Left cardiac atrium (tissue), 4 donors: ENCODE data around the gene ZNF317. TPM values are rescaled to one million over a fixed set of nuclear protein-coding genes. Genes with fewer than 3 reads are reported as not detected.
A peak's percentile ranks its signal among the peaks of the same experiment; 100 is the strongest.
"Not testable (repeated sequence)": the region's sequence is repeated elsewhere in the genome, so short reads cannot be mapped to it uniquely, and the experiment has no call there.

Experiments used
- ATAC-seq, 2 donors: fragments of 200-7000 bp; cut with Tn5 transposase; one replicate each; pipeline ENCODE4 v1.9.1; 2020; ENCODE audit warnings: mild to moderate bottlenecking in 2 of 2, moderate library complexity in 2 of 2
- DNase-seq: peaks from one replicate; pipeline ENCODE4 v3.0.0-alpha.2; 2020
- intact Hi-C, 2 donors: fragments of 100-400 bp; cut with DNase I; formaldehyde crosslinking; loops; one replicate each; pipeline versions ENCODE4 v1.14.1 to v1.15.1; 2022 to 2023
- total RNA-seq, 2 donors: library from RNA; stranded (reverse); fragmentation: NEBNext Ultra II Directional; extraction: Animal tissue kit (Norgen Biotek cat#: 25700); gene quantifications; one replicate each; pipeline ENCODE4 v1.2.1, GENCODE V29; 2021
- donor health status: DM: no; HTN: yes; CAD: no.
- donor health status: DM: no; HTN: yes; CAD: no; lungs with severe emphysema.
- donor health status: DM: yes; HTN: yes; CAD: no.
- donor health status: Dilated cardiomyopathy.

The ZNF317 gene
- total RNA-seq, 2 donors from 2014 or later: 11.3 to 19.1 TPM

DNA sequence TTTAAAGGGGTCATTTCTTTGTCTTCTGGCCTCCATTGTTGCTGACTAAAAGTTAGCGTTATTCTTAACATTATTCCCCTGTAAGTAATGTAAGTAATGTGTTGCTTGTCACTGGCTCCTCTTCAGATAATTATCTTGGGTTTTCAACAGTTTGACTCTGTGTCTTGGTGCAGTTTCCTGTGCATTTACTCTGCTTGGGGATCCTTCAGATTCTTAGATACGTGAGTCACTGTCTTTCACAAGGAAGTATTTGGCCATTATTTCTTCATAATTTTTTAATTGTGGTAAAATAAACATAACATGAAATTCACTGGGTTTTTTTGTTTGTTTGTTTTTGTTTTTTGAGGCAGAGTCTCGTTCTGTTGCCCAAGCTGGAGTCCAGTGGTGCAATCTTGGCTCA is 25.1 kb downstream of the ZNF317 start:
- intact Hi-C loops: no loop called here
- ATAC-seq (no peak), DNase-seq (no peak)

DNA sequence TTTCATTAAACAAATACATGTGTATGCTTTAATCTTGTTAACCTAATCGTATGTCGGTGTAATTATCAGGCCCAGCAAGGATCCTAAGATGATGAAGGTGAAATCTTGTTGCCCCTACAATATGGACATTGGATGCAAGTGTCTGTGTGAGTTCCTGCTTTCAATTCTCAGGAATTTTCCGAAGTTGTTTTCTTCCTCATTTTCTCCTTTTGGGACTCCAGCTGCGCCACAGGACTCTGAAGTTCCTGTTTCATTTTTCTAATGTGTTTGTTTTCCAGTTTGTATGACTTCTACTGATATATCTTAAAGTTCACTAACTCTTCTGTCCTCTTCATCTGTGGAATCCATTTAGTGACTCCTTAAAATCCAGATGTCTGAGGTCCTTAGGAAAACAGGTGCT is 26.6 kb downstream of the ZNF317 start:
- ATAC-seq (no peak), DNase-seq (no peak)
- intact Hi-C loops: no loop called here

DNA sequence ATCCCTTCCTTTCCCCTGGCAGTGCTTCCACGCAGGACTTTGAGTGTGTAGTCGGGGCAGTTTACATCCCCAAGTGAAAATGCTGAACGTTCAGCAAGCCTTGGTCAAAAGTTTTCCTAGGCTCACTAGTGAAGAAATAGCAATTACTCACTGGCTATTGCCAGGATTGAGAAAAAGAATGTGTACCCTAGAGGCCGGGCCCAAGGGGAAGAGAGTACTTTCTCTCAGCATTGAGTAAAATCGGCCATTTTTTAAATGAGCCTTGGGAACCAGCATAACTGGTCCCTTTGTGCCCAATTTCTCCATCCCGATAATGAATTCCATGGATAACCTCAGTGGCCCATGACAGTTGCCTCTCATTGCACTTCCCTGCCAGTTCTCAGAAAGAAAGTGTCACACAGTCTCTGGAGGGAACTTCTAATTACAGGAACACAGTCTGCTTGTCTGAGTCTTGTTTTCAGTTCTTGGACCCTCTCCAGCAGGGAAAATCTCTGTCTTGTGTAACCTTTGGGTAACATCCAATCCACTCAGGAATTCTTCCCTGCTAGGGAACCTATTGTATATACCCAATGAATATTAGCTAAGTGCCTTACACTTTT is 31.3 kb downstream of the ZNF317 start:
- intact Hi-C loops: no loop called here
- DNase-seq (no peak), ATAC-seq (peak in 1 of 2 donors; percentile 70)

DNA sequence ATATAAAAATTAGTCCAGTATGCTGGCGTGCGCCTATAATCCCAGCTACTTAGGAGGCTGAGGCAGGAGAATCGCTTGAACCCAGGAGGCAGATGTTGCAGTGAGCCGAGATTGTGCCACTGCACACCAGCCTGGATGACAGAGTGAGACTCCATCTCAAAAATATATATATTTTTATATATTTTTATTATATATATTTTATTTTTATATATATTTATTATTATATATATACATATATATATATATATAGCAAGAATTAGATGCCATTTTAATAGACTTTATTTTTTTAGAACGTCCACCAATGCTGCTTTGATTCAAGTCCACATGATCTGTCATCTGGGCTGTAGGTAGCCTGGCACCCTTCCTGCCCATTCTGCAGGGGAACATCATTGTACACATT is 35.1 kb downstream of the ZNF317 start:
- no peak for DNase-seq
- no peak for ATAC-seq
- intact Hi-C loops: no loop called here

DNA sequence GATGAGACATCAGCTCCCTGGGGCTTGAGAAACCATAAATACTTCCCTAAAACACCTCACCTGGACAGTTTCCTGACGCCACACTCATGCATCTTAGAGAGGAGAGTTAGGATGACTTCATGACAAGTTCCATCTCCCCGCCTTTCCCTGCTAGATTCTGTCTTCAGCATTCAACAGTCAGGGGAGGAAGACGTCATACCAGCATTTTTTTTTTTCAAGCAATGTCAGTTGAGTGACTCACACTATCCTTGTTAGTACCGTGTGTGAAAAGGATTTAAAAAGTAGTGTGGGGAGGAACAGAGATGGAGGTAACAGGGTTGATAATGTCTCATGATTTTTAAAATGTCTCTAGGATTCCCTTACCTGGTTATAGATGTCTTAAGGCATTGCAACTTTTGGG is 38.7 kb downstream of the ZNF317 start, which contains the start of gene OR7D2:
TSS of gene OR7D2 (plus strand) at position 79 of the 400 bp plus-strand sequence. CDS start 6,803 bp downstream, outside the sequence.
- intact Hi-C loops: no loop called here
- DNase-seq: no peak

DNA sequence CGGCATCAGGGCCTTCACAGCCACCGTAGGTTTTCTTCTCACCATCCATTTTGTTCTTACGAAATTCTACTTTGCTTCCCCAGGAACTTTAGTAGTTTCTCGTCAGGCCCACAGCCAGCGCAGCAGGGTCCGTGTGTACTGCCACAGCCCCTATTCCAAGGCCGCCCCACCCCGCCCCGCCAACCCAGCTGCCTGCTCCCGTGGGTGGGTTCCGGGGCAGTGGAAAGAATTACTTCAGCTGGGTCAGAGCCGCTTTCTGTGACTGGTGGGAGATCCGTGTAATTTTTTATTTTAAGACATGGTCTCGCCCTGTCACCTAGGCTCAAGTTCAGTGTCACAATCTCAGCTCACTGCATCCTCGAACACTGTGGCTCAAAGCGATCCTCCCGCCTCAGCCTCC is 42.8 kb downstream of the ZNF317 start:
- intact Hi-C loops: no loop called here
- no peak for ATAC-seq

More for the DNA sequence above, 38.7 kb downstream of the ZNF317 start, which contains the start of gene OR7D2:
- ATAC-seq: no peak

DNA sequence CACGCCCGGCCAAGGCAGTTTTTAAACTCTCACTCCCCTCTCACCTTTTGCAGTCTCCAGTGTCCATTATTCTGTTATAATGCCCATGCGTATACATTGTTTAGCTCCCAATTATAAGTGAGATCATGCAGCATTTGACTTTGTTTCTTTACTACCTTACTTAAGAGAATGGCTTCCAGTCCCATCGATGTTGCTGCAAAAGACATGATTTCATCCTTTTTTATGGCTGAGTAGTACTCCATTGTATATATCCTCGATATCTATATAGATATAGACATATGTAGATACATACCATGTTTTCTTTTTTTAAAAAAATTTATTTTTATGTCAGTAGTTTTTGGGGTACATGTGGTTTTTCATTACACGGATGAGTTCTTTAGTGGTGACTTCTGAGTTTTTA is 47.0 kb downstream of the ZNF317 start:
- DNase-seq (no peak), ATAC-seq (no peak)
- intact Hi-C loops: no loop called here

More for the DNA sequence above, 42.8 kb downstream of the ZNF317 start:
- no peak for DNase-seq

DNA sequence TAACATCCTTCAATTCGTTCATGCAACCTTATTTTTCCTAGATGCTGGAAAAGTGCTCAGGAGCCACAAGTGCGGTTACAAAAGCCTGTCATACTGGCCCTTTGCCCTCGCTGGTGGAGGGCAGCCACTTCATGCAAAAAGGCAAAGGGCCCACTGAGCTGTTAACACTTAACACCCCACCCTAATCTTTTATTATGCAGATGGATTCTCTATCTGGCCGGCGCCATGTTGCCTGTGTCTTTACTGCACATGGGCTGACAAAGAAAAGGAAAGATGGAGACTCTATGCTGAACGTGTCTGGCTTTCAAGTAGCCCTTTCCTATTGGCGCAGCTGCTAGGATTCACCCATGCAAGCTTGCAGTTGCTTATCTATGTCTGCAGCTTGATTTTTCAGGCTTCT is 49.3 kb downstream of the ZNF317 start:
- no peak for ATAC-seq
- no peak for DNase-seq
- intact Hi-C loops: no loop called here

DNA sequence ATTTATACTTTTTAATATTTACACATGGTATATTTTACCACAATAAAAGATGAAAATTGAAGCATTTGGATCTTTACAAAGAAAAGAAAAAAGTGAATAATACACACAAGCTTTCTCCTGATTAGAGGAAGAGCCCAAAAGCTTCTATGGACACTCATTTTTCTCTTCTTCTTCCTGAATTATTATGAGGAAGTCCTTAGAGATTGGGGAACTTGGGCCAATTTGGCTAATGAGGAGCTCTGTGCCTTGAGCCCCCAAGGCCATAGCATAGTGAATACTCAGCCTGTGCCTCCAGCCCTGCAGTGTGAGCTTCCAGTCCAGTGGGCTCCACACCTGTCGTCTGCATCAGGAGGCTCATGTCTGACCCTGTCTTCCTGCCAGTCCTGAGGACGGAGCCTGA is 57.8 kb downstream of the ZNF317 start:
- DNase-seq, intact Hi-C loops, ATAC-seq: not testable (repeated sequence)

DNA sequence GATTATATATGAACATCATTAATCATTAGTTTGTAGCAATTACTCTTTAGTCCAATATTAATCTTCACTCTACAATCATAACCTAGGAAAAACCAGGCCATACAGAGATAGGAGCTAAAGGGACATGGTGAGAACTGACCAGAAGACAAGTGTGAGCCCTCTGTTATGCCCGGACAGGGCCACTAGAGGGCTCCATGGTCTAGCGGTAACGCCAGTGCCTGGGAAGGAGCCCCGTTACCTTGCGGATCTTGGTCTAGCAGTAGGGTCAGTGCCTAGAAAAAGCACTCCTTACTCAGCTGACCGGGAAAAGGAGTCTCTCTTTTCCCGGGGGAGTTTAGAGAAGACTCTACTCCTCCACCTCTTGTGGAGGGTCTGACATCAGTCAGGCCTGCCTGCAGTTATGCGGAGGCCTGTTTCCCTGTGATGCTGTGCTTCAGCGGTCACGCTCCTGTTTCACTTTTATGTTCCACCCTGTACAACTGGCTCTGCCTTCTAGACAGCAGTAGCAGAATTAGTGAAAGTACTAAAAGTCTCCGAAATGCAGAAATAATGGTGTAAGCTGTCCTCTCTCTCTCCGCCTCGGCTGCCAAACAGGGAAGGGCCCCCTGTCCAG is 65.4 kb downstream of the ZNF317 start:
- intact Hi-C loops: loop anchor here in 1 of 2 donors (5.0 kb wide), 1 partner anchor 592 kb away; no protein-coding TSS in a partner anchor
- ATAC-seq (peak in 1 of 2 donors; percentile 81), DNase-seq (peak; percentile 77)

Other genes with a start within 250 kb of the ZNF317 start
- 1 to 10 TPM; 1.3 to 1.7 TPM for gene MUC16, start 130.0 kb upstream of the ZNF317 start, total RNA-seq
- not detected for gene OR1M1, start 53.3 kb upstream of the ZNF317 start, total RNA-seq
- gene OR7G2, start 32.9 kb upstream of the ZNF317 start, total RNA-seq: not detected
- not detected for gene OR7G1, start 24.6 kb upstream of the ZNF317 start, total RNA-seq
- gene OR7G3, start 13.4 kb upstream of the ZNF317 start, total RNA-seq: not detected
- under 1 TPM in 1 of 2 donors, not detected in 1; 0.21 TPM for gene OR7D2, start 38.6 kb downstream of the ZNF317 start, total RNA-seq
- gene OR7D4, start 79.2 kb downstream of the ZNF317 start, total RNA-seq: not detected
- not detected for gene OR7E24, start 110.5 kb downstream of the ZNF317 start, total RNA-seq
- 1 to 10 TPM; 3.0 to 4.3 TPM for gene ZNF699, start 169.4 kb downstream of the ZNF317 start, total RNA-seq
- gene ZNF559, start 183.8 kb downstream of the ZNF317 start, total RNA-seq: 10 to 100 TPM; 13.6 to 14.7 TPM
- 1 to 10 TPM; 1.8 TPM for gene ZNF177, start 222.6 kb downstream of the ZNF317 start, total RNA-seq